Placental pericyte (primary cell): Measurements from ENCODE around the gene ABCC9. TPM values are rescaled to one million over a fixed set of nuclear protein-coding genes. Genes with fewer than 3 reads are reported as not detected.

Experiments used
- small RNA-seq: library from RNA; depleted of rRNA; stranded (forward); fragments of <200 nt; gene quantifications from one replicate; pipeline ENCODE3, GENCODE V24; 2012; ENCODE audit warnings: low replicate concordance
- total RNA-seq: library from RNA; depleted of rRNA; stranded (reverse); fragments of >200 nt; gene quantifications from 2 replicates; pipeline ENCODE4 v1.2.3, GENCODE V29; 2012

The ABCC9 gene
- total RNA-seq, result 0.22 and 0.72 TPM in 2 replicates

GRCh38 chr12:21940549-21941505 lies at the start of gene ABCC9:
TSS of gene ABCC9 (minus strand) at chr12:21941426. CDS start at chr12:21936674, 4,752 bp downstream.

GRCh38 chr12:21774358-21775132 lies 166.7 kb downstream of the ABCC9 start, which contains the start of gene KCNJ8:
TSS of gene KCNJ8 (minus strand) at chr12:21774706. CDS start at chr12:21773616, 1,090 bp downstream.

Small RNAs within 50 kb of the gene (small RNA-seq; reads per million reads assigned to genes)
- gene AC008250.2, result not detected

Other genes starting within 250 kb of the ABCC9 start
- 0.57 TPM in 1 of 2 replicates, not detected in the other for gene KCNJ8, start 166.7 kb downstream of the ABCC9 start, total RNA-seq
- 15.8 and 20.9 TPM in 2 replicates for gene CMAS, start 104.8 kb upstream of the ABCC9 start, total RNA-seq